ENCODE data around the gene CELF3. TPM values are rescaled to one million over a fixed set of nuclear protein-coding genes. Genes with fewer than 3 reads are reported as not detected.

Gene CELF3
- total and polyA plus RNA-seq, 2 of the 13 experiments (the other 11 are each of a cell fraction or from before 2014, with no cell fraction given), result not detected

DNA sequence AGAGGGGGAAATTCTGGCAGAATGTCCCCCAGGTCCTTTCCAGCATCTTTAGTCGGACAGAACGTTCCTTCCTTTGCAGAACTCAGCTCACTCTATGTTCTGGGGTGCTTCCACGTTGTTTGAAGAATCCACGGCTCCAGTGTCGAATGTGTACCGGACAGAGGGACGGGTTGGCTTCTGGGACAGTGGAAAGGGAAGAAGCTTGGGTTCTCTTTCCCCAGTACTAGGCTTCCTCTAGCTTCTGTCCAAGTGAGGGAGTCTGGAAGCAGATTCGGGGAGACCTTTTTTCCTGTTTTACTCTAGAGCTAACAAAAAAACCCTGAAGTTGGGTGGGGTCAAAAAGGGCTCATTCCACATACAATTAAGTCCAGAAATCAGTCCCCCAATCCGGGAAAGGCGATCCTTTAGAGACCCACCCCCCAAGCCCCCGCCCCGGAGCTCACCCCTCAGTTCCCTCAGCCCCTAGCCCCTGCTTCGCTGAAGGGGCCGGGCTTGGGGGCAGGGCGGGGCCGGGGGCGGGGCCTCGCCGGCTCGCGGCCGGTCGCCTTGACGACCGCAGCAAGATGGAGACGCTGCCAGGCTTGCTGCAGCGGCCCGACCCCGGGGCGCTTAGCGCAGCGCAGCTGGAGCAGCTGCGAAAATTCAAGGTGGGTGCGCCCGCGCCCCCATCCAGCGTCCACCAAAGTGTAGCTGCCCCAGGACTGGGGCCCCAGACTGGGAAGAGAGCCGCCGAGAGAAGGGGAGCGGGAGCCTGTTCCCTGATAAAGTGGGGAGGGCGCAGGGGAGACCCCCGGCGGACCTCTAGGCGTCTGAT is 4.6 kb upstream of the CELF3 start, which contains the start of gene RIIAD1 (continued):
- TF ChIP-seq ZNF331 (CRISPR knock-in tag; IDR thresholded peaks at IDR 0.05), result no peak
- TF ChIP-seq ZNF121 (CRISPR knock-in tag; IDR thresholded peaks at IDR 0.05), result no peak
- TF ChIP-seq MATR3 (CRISPR knock-in tag; IDR thresholded peaks at IDR 0.05), result no peak
- 0 out of 2 replicates have a peak, but pooled peaks have one; percentile 23 for TF ChIP-seq RFX1 (IDR thresholded peaks at IDR 0.05)
- no peak for TF ChIP-seq ZBTB7A (CRISPR knock-in tag; IDR thresholded peaks at IDR 0.05)
- TF ChIP-seq ZNF678 (CRISPR knock-in tag; IDR thresholded peaks at IDR 0.05), result no peak
- TF ChIP-seq NCOA1 (CRISPR knock-in tag; IDR thresholded peaks at IDR 0.05), result no peak
- TF ChIP-seq FIP1L1 (IDR thresholded peaks at IDR 0.05; ENCODE audit: borderline replicate concordance, insufficient read depth, low read depth, low read length), result no peak
- TF ChIP-seq, protein P1, sequence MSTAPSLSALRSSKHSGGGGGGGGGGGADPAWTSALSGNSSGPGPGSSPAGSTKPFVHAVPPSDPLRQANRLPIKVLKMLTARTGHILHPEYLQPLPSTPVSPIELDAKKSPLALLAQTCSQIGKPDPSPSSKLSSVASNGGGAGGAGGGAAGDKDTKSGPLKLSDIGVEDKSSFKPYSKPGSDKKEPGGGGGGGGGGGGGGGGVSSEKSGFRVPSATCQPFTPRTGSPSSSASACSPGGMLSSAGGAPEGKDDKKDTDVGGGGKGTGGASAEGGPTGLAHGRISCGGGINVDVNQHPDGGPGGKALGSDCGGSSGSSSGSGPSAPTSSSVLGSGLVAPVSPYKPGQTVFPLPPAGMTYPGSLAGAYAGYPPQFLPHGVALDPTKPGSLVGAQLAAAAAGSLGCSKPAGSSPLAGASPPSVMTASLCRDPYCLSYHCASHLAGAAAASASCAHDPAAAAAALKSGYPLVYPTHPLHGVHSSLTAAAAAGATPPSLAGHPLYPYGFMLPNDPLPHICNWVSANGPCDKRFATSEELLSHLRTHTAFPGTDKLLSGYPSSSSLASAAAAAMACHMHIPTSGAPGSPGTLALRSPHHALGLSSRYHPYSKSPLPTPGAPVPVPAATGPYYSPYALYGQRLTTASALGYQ (CRISPR knock-in tag; IDR thresholded peaks at IDR 0.05), result no peak
- TF ChIP-seq, protein P2, sequence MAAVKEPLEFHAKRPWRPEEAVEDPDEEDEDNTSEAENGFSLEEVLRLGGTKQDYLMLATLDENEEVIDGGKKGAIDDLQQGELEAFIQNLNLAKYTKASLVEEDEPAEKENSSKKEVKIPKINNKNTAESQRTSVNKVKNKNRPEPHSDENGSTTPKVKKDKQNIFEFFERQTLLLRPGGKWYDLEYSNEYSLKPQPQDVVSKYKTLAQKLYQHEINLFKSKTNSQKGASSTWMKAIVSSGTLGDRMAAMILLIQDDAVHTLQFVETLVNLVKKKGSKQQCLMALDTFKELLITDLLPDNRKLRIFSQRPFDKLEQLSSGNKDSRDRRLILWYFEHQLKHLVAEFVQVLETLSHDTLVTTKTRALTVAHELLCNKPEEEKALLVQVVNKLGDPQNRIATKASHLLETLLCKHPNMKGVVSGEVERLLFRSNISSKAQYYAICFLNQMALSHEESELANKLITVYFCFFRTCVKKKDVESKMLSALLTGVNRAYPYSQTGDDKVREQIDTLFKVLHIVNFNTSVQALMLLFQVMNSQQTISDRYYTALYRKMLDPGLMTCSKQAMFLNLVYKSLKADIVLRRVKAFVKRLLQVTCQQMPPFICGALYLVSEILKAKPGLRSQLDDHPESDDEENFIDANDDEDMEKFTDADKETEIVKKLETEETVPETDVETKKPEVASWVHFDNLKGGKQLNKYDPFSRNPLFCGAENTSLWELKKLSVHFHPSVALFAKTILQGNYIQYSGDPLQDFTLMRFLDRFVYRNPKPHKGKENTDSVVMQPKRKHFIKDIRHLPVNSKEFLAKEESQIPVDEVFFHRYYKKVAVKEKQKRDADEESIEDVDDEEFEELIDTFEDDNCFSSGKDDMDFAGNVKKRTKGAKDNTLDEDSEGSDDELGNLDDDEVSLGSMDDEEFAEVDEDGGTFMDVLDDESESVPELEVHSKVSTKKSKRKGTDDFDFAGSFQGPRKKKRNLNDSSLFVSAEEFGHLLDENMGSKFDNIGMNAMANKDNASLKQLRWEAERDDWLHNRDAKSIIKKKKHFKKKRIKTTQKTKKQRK (IDR thresholded peaks at IDR 0.05; ENCODE audit: low read length), result no peak
- TF ChIP-seq HNRNPLL (IDR thresholded peaks at IDR 0.05; ENCODE audit: low read depth, low read length, poor library complexity, severe bottlenecking), result peak; percentile 66
- no peak for TF ChIP-seq SP5 (CRISPR knock-in tag; IDR thresholded peaks at IDR 0.05; ENCODE audit: borderline replicate concordance, low read depth)
- no peak for TF ChIP-seq ZNF468 (CRISPR knock-in tag; IDR thresholded peaks at IDR 0.05)
- TF ChIP-seq, protein P3, sequence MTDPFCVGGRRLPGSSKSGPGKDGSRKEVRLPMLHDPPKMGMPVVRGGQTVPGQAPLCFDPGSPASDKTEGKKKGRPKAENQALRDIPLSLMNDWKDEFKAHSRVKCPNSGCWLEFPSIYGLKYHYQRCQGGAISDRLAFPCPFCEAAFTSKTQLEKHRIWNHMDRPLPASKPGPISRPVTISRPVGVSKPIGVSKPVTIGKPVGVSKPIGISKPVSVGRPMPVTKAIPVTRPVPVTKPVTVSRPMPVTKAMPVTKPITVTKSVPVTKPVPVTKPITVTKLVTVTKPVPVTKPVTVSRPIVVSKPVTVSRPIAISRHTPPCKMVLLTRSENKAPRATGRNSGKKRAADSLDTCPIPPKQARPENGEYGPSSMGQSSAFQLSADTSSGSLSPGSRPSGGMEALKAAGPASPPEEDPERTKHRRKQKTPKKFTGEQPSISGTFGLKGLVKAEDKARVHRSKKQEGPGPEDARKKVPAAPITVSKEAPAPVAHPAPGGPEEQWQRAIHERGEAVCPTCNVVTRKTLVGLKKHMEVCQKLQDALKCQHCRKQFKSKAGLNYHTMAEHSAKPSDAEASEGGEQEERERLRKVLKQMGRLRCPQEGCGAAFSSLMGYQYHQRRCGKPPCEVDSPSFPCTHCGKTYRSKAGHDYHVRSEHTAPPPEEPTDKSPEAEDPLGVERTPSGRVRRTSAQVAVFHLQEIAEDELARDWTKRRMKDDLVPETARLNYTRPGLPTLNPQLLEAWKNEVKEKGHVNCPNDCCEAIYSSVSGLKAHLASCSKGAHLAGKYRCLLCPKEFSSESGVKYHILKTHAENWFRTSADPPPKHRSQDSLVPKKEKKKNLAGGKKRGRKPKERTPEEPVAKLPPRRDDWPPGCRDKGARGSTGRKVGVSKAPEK (CRISPR knock-in tag; IDR thresholded peaks at IDR 0.05; ENCODE audit: borderline replicate concordance), result no peak
- no peak for TF ChIP-seq XRCC5 (optimal IDR thresholded peaks at IDR 0.05; ENCODE audit: low read length)
- TF ChIP-seq SAP130 (CRISPR knock-in tag; IDR thresholded peaks at IDR 0.05; ENCODE audit: low read depth), result 0 out of 2 replicates have a peak, but pooled peaks have one; percentile 14
- peak; percentile 66 for TF ChIP-seq RFX3 (CRISPR knock-in tag; IDR thresholded peaks at IDR 0.05)
- no peak for TF ChIP-seq HOXD1 (CRISPR knock-in tag; IDR thresholded peaks at IDR 0.05)
- TF ChIP-seq ZNF20 (CRISPR knock-in tag; IDR thresholded peaks at IDR 0.05), result no peak
- TF ChIP-seq, protein P4, sequence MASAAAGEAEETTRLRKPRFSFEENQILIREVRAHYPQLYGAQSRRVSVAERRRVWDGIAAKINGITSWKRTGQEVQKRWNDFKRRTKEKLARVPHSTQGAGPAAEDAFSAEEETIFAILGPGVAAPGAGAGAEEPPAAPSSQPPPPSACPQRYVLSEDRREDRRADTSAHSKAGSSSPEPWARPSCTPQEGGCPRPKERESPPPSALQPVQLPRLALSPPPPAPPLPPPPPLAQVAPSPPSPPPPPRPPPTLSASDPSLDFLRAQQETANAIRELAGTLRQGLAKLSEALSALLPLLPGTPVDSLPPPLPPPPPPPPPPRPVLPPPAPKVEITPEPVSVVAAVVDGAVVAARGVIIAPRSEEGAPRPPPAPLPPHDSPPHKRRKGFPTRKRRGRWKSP (CRISPR knock-in tag; IDR thresholded peaks at IDR 0.05), result 0 out of 2 replicates have a peak, but pooled peaks have one; percentile 12
